Kidney epithelial cell (primary cell): ENCODE measurements around the gene F13A1. TPM values are rescaled to one million over a fixed set of nuclear protein-coding genes. Genes with fewer than 3 reads are reported as not detected.

Source experiments
- DNase-seq: peaks from one replicate; pipeline ENCODE4 v3.0.0-alpha.2; 2010; ENCODE audit warnings: low read depth
- H3K27me3 ChIP-seq: 2 replicates; pipeline ENCODE4 v1.6.0; 2011; ENCODE audit warnings: low read length; ENCODE audit not compliant: control insufficient read depth, insufficient read depth
- H3K36me3 ChIP-seq: 2 replicates; pipeline ENCODE4 v1.5.1; 2011; ENCODE audit warnings: low read length; ENCODE audit not compliant: control insufficient read depth, insufficient read depth
- H3K4me3 ChIP-seq: 2 replicates; pipeline ENCODE4 v1.5.1; 2011; ENCODE audit warnings: low read depth, mild to moderate bottlenecking, control low read depth, low read length
- CTCF ChIP-seq: IDR thresholded peaks from 2 replicates; pipeline ENCODE4 v1.5.1; 2011; ENCODE audit warnings: mild to moderate bottlenecking, moderate library complexity, low read length, control low read depth, inconsistent platforms; ENCODE audit not compliant: insufficient read depth, poor library complexity, severe bottlenecking
- total RNA-seq: library from RNA; depleted of rRNA; stranded (reverse); fragments of >200 nt; gene quantifications from 2 replicates; pipeline ENCODE4 v1.2.3, GENCODE V29; 2015

The F13A1 gene
- total RNA-seq, 1 donor from 2014 or later: 2.1 TPM

- H3K36me3 ChIP-seq: no peaks in the 10 kb centered on the region
- peak; percentile 36 for TF ChIP-seq CTCF
- no peaks in the 10 kb centered on the region for H3K27me3 ChIP-seq
- no peak for DNase-seq
- H3K4me3 ChIP-seq: no peak overlapping the region
These were observed 188.9 kb downstream of the F13A1 start for GRCh38 chr6:6131492-6132109.

GRCh38 chr6:6125495-6125894 lies 195.0 kb downstream of the F13A1 start:
- Histone ChIP-seq H3K27me3 (no peaks in the 10 kb centered on the region), H3K36me3 (no peaks in the 10 kb centered on the region), H3K4me3 (no peak overlapping the region)
- TF ChIP-seq CTCF: no peak
- no peak for DNase-seq

GRCh38 chr6:6123803-6124202 lies 196.7 kb downstream of the F13A1 start:
- TF ChIP-seq CTCF: no peak
- Histone ChIP-seq H3K27me3 (no peaks in the 10 kb centered on the region), H3K36me3 (no peaks in the 10 kb centered on the region), H3K4me3 (no peak overlapping the region)
- no peak for DNase-seq

- H3K27me3 ChIP-seq: no peaks in the 10 kb centered on the region
- DNase-seq: no peak
- TF ChIP-seq CTCF: no peak
- H3K36me3 ChIP-seq: no peaks in the 10 kb centered on the region
- no peak overlapping the region for H3K4me3 ChIP-seq
These were observed 198.5 kb downstream of the F13A1 start for GRCh38 chr6:6121943-6122342.

- TF ChIP-seq CTCF: peak; percentile 30
- no peak overlapping the region for H3K4me3 ChIP-seq
- no peaks in the 10 kb centered on the region for H3K36me3 ChIP-seq
- H3K27me3 ChIP-seq: no peaks in the 10 kb centered on the region
- no peak for DNase-seq
These were observed 214.9 kb downstream of the F13A1 start for GRCh38 chr6:6105472-6106036.
